Activated B cell treated with CpG ODN at 0.5 μM for 24 hours (primary cell): ENCODE results near the gene NUDT3. TPM values are rescaled to one million over a fixed set of nuclear protein-coding genes. Genes with fewer than 3 reads are reported as not detected.
"Not testable (repeated sequence)": the region's sequence is repeated elsewhere in the genome, so short reads cannot be mapped to it uniquely, and the experiment has no call there.

Experiments used
- ATAC-seq: fragments of 200-7000 bp; cut with Tn5 transposase; one replicate; pipeline ENCODE4 v1.10.0; 2021; ENCODE audit warnings: low read depth, mild to moderate bottlenecking, moderate library complexity
- CTCF ChIA-PET: fragments of 350-600 bp; sonication (Branson Sonifier 250); formaldehyde crosslinking; loops from one replicate; lab custom pipeline; 2021; ENCODE audit warnings: antibody characterized with exemption; lab: Charles Lee
- POLR2A ChIA-PET: fragments of 350-600 bp; sonication (Branson Sonifier 250); formaldehyde crosslinking; loops from one replicate; lab custom pipeline; 2021; ENCODE audit warnings: antibody characterized with exemption; lab: Charles Lee
- DNase-seq: peaks from one replicate; pipeline ENCODE4 v3.0.0; 2022
- H3K27ac Mint-ChIP-seq: one replicate; pipeline ENCODE4 v1.8.0; 2020; ENCODE audit warnings: mixed read lengths
- H3K27me3 Mint-ChIP-seq: one replicate; pipeline ENCODE4 v1.8.0; 2021; ENCODE audit warnings: mixed read lengths
- H3K36me3 Mint-ChIP-seq: one replicate; pipeline ENCODE4 v1.8.0; 2021; ENCODE audit warnings: low read depth, mixed read lengths
- H3K4me1 Mint-ChIP-seq: one replicate; pipeline ENCODE4 v1.8.0; 2021; ENCODE audit warnings: mixed read lengths
- H3K4me3 Mint-ChIP-seq: one replicate; pipeline ENCODE4 v1.8.0; 2020; ENCODE audit warnings: mild to moderate bottlenecking, mixed read lengths
- H3K9me3 Mint-ChIP-seq: one replicate; pipeline ENCODE4 v1.8.0; 2020; ENCODE audit warnings: mixed read lengths
- intact Hi-C: fragments of 100-400 bp; cut with micrococcal nuclease; formaldehyde crosslinking; loops from one replicate; pipeline ENCODE4 v1.15.1; 2024
- total RNA-seq: library from RNA; stranded (reverse); gene quantifications from 2 replicates; pipeline ENCODE4 v1.2.3, GENCODE V29; 2022
- TF ChIP-seq, protein P1 (sequence below): fragments of 200-600 bp; IDR thresholded peaks from one replicate; pipeline ENCODE4 v1.8.0; 2022; ENCODE audit warnings: antibody characterized with exemption, mild to moderate bottlenecking

Gene NUDT3
- total RNA-seq, 1 donor from 2014 or later: 27.0 TPM

DNA sequence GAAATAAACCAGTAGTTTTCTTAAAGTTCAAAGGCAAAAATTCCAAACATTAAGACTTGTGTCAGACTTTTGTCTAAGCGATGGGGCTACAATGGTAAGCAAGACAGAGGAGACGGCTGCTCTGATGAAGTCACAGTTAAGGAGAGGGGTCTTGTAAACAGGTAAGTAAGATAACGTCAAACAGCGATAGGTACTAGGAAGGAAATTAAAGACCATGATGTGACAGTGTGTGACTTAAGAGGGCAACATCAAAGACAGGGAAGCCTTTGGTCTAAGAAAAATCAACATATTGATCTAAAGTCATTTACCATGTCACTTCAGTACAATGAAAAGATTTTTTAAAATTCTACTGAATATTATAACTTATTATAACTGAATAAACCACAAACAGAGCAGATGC is 23.1 kb downstream of the NUDT3 start:
- Mint-ChIP-seq H3K4me1 (peaks cover 38% of the 10 kb centered on the region), H3K9me3 (no peaks in the 10 kb centered on the region), H3K4me3 (no peak overlapping the region), H3K27ac (no peak overlapping the region), H3K27me3 (no peaks in the 10 kb centered on the region), H3K36me3 (peaks cover 18% of the 10 kb centered on the region)
- TF ChIP-seq, protein P1, sequence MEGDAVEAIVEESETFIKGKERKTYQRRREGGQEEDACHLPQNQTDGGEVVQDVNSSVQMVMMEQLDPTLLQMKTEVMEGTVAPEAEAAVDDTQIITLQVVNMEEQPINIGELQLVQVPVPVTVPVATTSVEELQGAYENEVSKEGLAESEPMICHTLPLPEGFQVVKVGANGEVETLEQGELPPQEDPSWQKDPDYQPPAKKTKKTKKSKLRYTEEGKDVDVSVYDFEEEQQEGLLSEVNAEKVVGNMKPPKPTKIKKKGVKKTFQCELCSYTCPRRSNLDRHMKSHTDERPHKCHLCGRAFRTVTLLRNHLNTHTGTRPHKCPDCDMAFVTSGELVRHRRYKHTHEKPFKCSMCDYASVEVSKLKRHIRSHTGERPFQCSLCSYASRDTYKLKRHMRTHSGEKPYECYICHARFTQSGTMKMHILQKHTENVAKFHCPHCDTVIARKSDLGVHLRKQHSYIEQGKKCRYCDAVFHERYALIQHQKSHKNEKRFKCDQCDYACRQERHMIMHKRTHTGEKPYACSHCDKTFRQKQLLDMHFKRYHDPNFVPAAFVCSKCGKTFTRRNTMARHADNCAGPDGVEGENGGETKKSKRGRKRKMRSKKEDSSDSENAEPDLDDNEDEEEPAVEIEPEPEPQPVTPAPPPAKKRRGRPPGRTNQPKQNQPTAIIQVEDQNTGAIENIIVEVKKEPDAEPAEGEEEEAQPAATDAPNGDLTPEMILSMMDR: no peak
- intact Hi-C loops: no loop called here
- DNase-seq (no peak), ATAC-seq (no peak)
- CTCF ChIA-PET: no interaction called here
- POLR2A ChIA-PET: no interaction called here

DNA sequence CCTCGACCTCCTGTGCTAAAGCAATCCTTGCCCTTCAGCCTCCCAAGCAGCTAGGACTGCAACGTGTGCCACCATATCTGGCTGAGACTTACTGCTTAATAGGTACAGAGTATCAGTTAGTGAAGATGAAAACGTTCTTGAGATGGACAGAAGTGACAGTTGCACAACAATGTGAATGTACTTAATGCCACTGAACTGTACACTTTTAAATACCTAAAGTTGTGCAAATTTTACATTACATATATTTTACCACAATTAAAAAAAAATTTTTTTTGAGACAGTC is 25.9 kb downstream of the NUDT3 start:
- intact Hi-C loops: no loop called here
- CTCF ChIA-PET: no interaction called here
- no peak overlapping the region for H3K27ac Mint-ChIP-seq

GRCh38 chr6:34365781-34366638 is 26.5 kb downstream of the NUDT3 start:
- DNase-seq, H3K27me3 Mint-ChIP-seq, CTCF ChIA-PET, H3K9me3 Mint-ChIP-seq, H3K4me3 Mint-ChIP-seq, ATAC-seq, H3K27ac Mint-ChIP-seq, intact Hi-C loops: not testable (repeated sequence)
- Mint-ChIP-seq H3K4me1 (peaks cover 58% of the 10 kb centered on the region), H3K36me3 (peaks cover 15% of the 10 kb centered on the region)
- POLR2A ChIA-PET: interaction anchor here (0.6 kb wide), 1 partner anchor 21 kb away, joined by 9 read pairs; no protein-coding TSS in a partner anchor

More for the DNA sequence above, 25.9 kb downstream of the NUDT3 start:
- DNase-seq: no peak
- ATAC-seq: no peak
- POLR2A ChIA-PET: interaction anchor here (0.6 kb wide), 1 partner anchor 21 kb away, joined by 9 read pairs; no protein-coding TSS in a partner anchor
- peaks cover 57% of the 10 kb centered on the region for H3K4me1 Mint-ChIP-seq
- no peaks in the 10 kb centered on the region for H3K27me3 Mint-ChIP-seq
- TF ChIP-seq, protein P1: no peak
- H3K36me3 Mint-ChIP-seq: peaks cover 18% of the 10 kb centered on the region
- no peak overlapping the region for H3K4me3 Mint-ChIP-seq
- H3K9me3 Mint-ChIP-seq: no peaks in the 10 kb centered on the region

GRCh38 chr6:34363681-34364075 is 28.8 kb downstream of the NUDT3 start:
- H3K36me3 Mint-ChIP-seq, POLR2A ChIA-PET, ATAC-seq, H3K27me3 Mint-ChIP-seq, CTCF ChIA-PET, DNase-seq, H3K9me3 Mint-ChIP-seq, H3K4me3 Mint-ChIP-seq, intact Hi-C loops: not testable (repeated sequence)
- peak overlapping the region; percentile 61 for H3K27ac Mint-ChIP-seq
- H3K4me1 Mint-ChIP-seq: peaks cover 60% of the 10 kb centered on the region

GRCh38 chr6:34362909-34363680 is 29.4 kb downstream of the NUDT3 start:
- intact Hi-C loops: no loop called here
- TF ChIP-seq, protein P1: no peak
- peaks cover 56% of the 10 kb centered on the region for H3K4me1 Mint-ChIP-seq
- H3K9me3 Mint-ChIP-seq: no peaks in the 10 kb centered on the region
- CTCF ChIA-PET: no interaction called here
- no peaks in the 10 kb centered on the region for H3K27me3 Mint-ChIP-seq
- no peak overlapping the region for H3K4me3 Mint-ChIP-seq
- peak overlapping the region; percentile 61 for H3K27ac Mint-ChIP-seq
- POLR2A ChIA-PET: interaction anchor here (0.9 kb wide), 1 partner anchor 24 kb away, joined by 3 read pairs; no protein-coding TSS in a partner anchor
- no peaks in the 10 kb centered on the region for H3K36me3 Mint-ChIP-seq
- ATAC-seq (peak; percentile 56), DNase-seq (no peak)

DNA sequence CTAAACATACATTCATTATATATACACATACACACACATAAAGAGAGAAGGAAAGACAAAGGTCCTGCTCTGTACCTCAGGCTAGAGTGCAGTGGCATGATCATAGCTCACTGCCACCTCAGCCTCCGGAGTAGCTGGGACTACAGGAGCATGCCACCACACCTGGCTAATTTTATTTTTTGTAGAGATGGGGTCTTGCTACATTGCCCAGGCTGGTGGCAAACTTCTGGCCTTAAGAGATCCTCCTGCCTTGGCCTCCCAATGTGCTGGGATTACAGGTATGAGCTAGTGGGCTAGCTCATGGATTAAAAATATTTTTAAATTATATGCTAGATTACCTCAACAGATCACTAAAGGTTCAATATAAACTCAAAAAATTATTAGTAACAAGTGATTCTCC is 30.3 kb downstream of the NUDT3 start:
- POLR2A ChIA-PET: no interaction called here
- intact Hi-C loops: no loop called here
- Mint-ChIP-seq H3K4me3 (no peak overlapping the region), H3K27me3 (no peaks in the 10 kb centered on the region), H3K9me3 (no peaks in the 10 kb centered on the region), H3K36me3 (no peaks in the 10 kb centered on the region), H3K27ac (no peak overlapping the region), H3K4me1 (peaks cover 51% of the 10 kb centered on the region)
- CTCF ChIA-PET: no interaction called here
- TF ChIP-seq, protein P1: no peak
- DNase-seq (no peak), ATAC-seq (no peak)
